MM.1S (cell line): ENCODE results near the gene ADIRF.

ENCODE experiments used
- DNase-seq: peaks from one replicate; pipeline ENCODE4 v3.0.0-alpha.2; 2015
- H2AFZ ChIP-seq: fragments of 300-600 bp; sonication (generic); 2 replicates; pipeline ENCODE4 v1.6.0; 2016; ENCODE audit warnings: antibody characterized with exemption, low read length
- H3F3A ChIP-seq: fragments of 300-600 bp; sonication (generic); 2 replicates; pipeline ENCODE4 v1.6.1; 2016; ENCODE audit warnings: mild to moderate bottlenecking, antibody characterized with exemption, low read length, moderate library complexity, mixed read lengths; ENCODE audit not compliant: insufficient read depth
- H3K27ac ChIP-seq: fragments of 300-600 bp; sonication (generic); 2 replicates; pipeline ENCODE4 v1.5.1; 2016; ENCODE audit warnings: mild to moderate bottlenecking, low read length
- H3K27me3 ChIP-seq: fragments of 300-600 bp; sonication (generic); replicated peaks from 2 replicates; pipeline ENCODE4 v1.6.0; 2016; ENCODE audit warnings: low read length; ENCODE audit not compliant: insufficient read depth
- H3K36me3 ChIP-seq: fragments of 300-600 bp; sonication (generic); replicated peaks from 2 replicates; pipeline ENCODE4 v1.6.1; 2016; ENCODE audit warnings: mild to moderate bottlenecking, low read length, mixed read lengths; ENCODE audit not compliant: insufficient read depth
- H3K4me1 ChIP-seq: fragments of 300-600 bp; sonication (generic); 2 replicates; pipeline ENCODE4 v1.6.1; 2016; ENCODE audit warnings: low read length, mixed read lengths
- H3K4me2 ChIP-seq: fragments of 300-600 bp; sonication (generic); 2 replicates; pipeline ENCODE4 v1.6.0; 2016; ENCODE audit warnings: low read depth, low read length
- H3K4me3 ChIP-seq: fragments of 300-600 bp; sonication (generic); 2 replicates; pipeline ENCODE4 v1.5.1; 2016; ENCODE audit warnings: low read length, mixed read lengths
- H3K79me2 ChIP-seq: fragments of 300-600 bp; sonication (generic); 2 replicates; pipeline ENCODE4 v1.6.1; 2016; ENCODE audit warnings: mixed run types, low read length, mixed read lengths
- H3K9ac ChIP-seq: fragments of 300-600 bp; sonication (generic); 2 replicates; pipeline ENCODE4 v1.6.1; 2016; ENCODE audit warnings: low read length, mixed read lengths
- H3K9me2 ChIP-seq: fragments of 300-600 bp; sonication (generic); replicated peaks from 2 replicates; pipeline ENCODE4 v1.6.1; 2016; ENCODE audit warnings: mild to moderate bottlenecking, low read length, mixed read lengths; ENCODE audit not compliant: insufficient read depth
- H3K9me3 ChIP-seq: fragments of 300-600 bp; sonication (generic); replicated peaks from 2 replicates; pipeline ENCODE4 v1.6.1; 2016; ENCODE audit warnings: mild to moderate bottlenecking, low read length, mixed read lengths; ENCODE audit not compliant: insufficient read depth
- H4K20me1 ChIP-seq: fragments of 300-600 bp; sonication (generic); 2 replicates; pipeline ENCODE4 v1.6.1; 2016; ENCODE audit warnings: mild to moderate bottlenecking, low read length, moderate library complexity, mixed read lengths; ENCODE audit not compliant: insufficient read depth
- EZH2 ChIP-seq: fragments of 300-600 bp; sonication (generic); optimal IDR thresholded peaks from 2 replicates; pipeline ENCODE3; 2017; ENCODE audit warnings: low read depth, mild to moderate bottlenecking, antibody characterized with exemption, low read length, mixed read lengths
- EZH2phosphoT487 ChIP-seq: fragments of 300-600 bp; sonication (generic); IDR thresholded peaks from 2 replicates; pipeline ENCODE4 v1.6.1; 2018; ENCODE audit warnings: antibody characterized with exemption, low read length
- TF ChIP-seq, protein P1 (sequence below): fragments of 300-600 bp; sonication (generic); IDR thresholded peaks from 2 replicates; pipeline ENCODE4 v1.5.1; 2016; ENCODE audit warnings: antibody characterized with exemption, low read length, mixed read lengths

ADIRF gene

DNA sequence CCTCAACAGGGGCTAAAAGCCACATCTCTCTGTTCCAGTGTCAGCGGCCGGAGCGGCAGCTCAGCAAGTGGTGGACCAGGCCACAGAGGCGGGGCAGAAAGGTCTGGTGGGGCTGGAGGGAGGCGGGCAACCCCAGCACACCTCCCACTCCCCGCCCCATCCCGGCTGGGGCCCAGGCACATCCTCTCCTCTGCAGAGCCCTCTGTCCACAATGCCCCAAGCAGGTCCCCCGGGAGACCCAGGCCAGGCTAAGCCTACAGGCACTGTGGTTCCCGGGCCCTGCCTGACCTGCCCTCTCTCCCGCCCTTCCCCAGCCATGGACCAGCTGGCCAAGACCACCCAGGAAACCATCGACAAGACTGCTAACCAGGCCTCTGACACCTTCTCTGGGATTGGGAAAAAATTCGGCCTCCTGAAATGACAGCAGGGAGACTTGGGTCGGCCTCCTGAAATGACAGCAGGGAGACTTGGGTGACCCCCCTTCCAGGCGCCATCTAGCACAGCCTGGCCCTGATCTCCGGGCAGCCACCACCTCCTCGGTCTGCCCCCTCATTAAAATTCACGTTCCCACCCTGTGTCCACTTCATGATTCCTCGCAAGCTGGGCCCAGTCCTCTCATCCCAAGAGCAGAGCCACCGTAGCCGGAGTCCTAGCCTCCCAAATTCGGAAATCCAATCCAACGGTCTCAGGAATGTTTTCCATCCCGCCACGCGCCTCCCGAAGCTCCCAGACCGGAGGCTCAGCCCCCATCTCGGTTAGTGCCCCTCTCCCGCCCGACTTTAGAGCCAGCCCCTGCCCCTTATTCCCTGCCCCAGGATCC lies 2.1 kb downstream of the ADIRF start:
- no peaks in the 10 kb centered on the region for H3K79me2 ChIP-seq
- no peaks in the 10 kb centered on the region for H3F3A ChIP-seq
- H3K9me3 ChIP-seq, result no peaks in the 10 kb centered on the region
- H3K4me1 ChIP-seq, result no peaks in the 10 kb centered on the region
- TF ChIP-seq, protein P1, sequence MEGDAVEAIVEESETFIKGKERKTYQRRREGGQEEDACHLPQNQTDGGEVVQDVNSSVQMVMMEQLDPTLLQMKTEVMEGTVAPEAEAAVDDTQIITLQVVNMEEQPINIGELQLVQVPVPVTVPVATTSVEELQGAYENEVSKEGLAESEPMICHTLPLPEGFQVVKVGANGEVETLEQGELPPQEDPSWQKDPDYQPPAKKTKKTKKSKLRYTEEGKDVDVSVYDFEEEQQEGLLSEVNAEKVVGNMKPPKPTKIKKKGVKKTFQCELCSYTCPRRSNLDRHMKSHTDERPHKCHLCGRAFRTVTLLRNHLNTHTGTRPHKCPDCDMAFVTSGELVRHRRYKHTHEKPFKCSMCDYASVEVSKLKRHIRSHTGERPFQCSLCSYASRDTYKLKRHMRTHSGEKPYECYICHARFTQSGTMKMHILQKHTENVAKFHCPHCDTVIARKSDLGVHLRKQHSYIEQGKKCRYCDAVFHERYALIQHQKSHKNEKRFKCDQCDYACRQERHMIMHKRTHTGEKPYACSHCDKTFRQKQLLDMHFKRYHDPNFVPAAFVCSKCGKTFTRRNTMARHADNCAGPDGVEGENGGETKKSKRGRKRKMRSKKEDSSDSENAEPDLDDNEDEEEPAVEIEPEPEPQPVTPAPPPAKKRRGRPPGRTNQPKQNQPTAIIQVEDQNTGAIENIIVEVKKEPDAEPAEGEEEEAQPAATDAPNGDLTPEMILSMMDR, result no peak
- no peak for TF ChIP-seq EZH2
- no peak for TF ChIP-seq EZH2phosphoT487
- peak overlapping the region; percentile 75 for H3K4me2 ChIP-seq
- no peak overlapping the region for H3K27ac ChIP-seq
- H3K27me3 ChIP-seq, result no peaks in the 10 kb centered on the region
- H3K9me2 ChIP-seq, result no peaks in the 10 kb centered on the region
- peak overlapping the region; percentile 78 for H2AFZ ChIP-seq
- no peaks in the 10 kb centered on the region for H3K36me3 ChIP-seq
- DNase-seq, result no peak
- H3K9ac ChIP-seq, result peak overlapping the region; percentile 71
- H3K4me3 ChIP-seq, result peak overlapping the region; percentile 61
- H4K20me1 ChIP-seq, result no peaks in the 10 kb centered on the region

GRCh38 chr10:86970982-86971231 lies 2.6 kb downstream of the ADIRF start:
- H3K4me2 ChIP-seq, result peak overlapping the region; percentile 75
- H3K36me3 ChIP-seq, result no peaks in the 10 kb centered on the region
- H4K20me1 ChIP-seq, result no peaks in the 10 kb centered on the region
- no peaks in the 10 kb centered on the region for H3K9me2 ChIP-seq
- H3K27me3 ChIP-seq, result no peaks in the 10 kb centered on the region
- peak overlapping the region; percentile 78 for H2AFZ ChIP-seq
- H3K27ac ChIP-seq, result no peak overlapping the region
- no peaks in the 10 kb centered on the region for H3K9me3 ChIP-seq
- H3K79me2 ChIP-seq, result no peaks in the 10 kb centered on the region
- no peak for DNase-seq
- H3K4me3 ChIP-seq, result peak overlapping the region; percentile 61
- H3K4me1 ChIP-seq, result no peaks in the 10 kb centered on the region
- H3K9ac ChIP-seq, result peak overlapping the region; percentile 71
- TF ChIP-seq EZH2, result no peak
- TF ChIP-seq, protein P1, result no peak
- TF ChIP-seq EZH2phosphoT487, result no peak
- no peaks in the 10 kb centered on the region for H3F3A ChIP-seq

- peak overlapping the region; percentile 78 for H2AFZ ChIP-seq
- no peaks in the 10 kb centered on the region for H3K36me3 ChIP-seq
- H3K9ac ChIP-seq, result peak overlapping the region; percentile 71
- no peaks in the 10 kb centered on the region for H4K20me1 ChIP-seq
- H3F3A ChIP-seq, result no peaks in the 10 kb centered on the region
- H3K27ac ChIP-seq, result peak overlapping the region; percentile 20; the same call in 1 of the 2 replicates
- H3K9me3 ChIP-seq, result no peaks in the 10 kb centered on the region
- peak overlapping the region; percentile 61 for H3K4me3 ChIP-seq
- H3K4me2 ChIP-seq, result peak overlapping the region; percentile 75
- TF ChIP-seq EZH2, result no peak
- no peaks in the 10 kb centered on the region for H3K79me2 ChIP-seq
- no peaks in the 10 kb centered on the region for H3K9me2 ChIP-seq
- no peaks in the 10 kb centered on the region for H3K4me1 ChIP-seq
- no peaks in the 10 kb centered on the region for H3K27me3 ChIP-seq
- DNase-seq, result peak; percentile 67
Measured at GRCh38 chr10:86971232-86971991, 3.1 kb downstream of the ADIRF start.
